ENCODE results near the gene GFRAL.

GFRAL gene

GRCh38 chr6:55433446-55434130 is 106.3 kb downstream of the GFRAL start:
- no peak for DNase-seq (ENCODE audit: low read depth)

- no peak for DNase-seq (ENCODE audit: low read depth)
These were observed 109.9 kb downstream of the GFRAL start for GRCh38 chr6:55437141-55437540.

- DNase-seq (ENCODE audit: low read depth): no peak
These were observed 110.9 kb downstream of the GFRAL start for GRCh38 chr6:55438203-55438602.

GRCh38 chr6:55443238-55444134 is 116.2 kb downstream of the GFRAL start:
- DNase-seq (ENCODE audit: low read depth): no peak

- DNase-seq (ENCODE audit: low read depth): no peak
These were observed 118.5 kb downstream of the GFRAL start for GRCh38 chr6:55445648-55446204.

GRCh38 chr6:55447891-55448290 is 120.6 kb downstream of the GFRAL start:
- DNase-seq (ENCODE audit: low read depth): no peak

GRCh38 chr6:55448451-55448850 is 121.2 kb downstream of the GFRAL start:
- DNase-seq (ENCODE audit: low read depth): no peak

- DNase-seq (ENCODE audit: low read depth): no peak
These were observed 122.0 kb downstream of the GFRAL start for GRCh38 chr6:55449225-55449624.

GRCh38 chr6:55450005-55450404 is 122.7 kb downstream of the GFRAL start:
- DNase-seq (ENCODE audit: low read depth): no peak
